Cardiac fibroblast (primary cell): Measurements from ENCODE around the gene SETD5.
A peak's percentile ranks its signal among the peaks of the same experiment; 100 is the strongest.

Source experiments
- DNase-seq, 2 donors: peaks; one replicate each; pipeline versions ENCODE4 v3.0.0 to v3.0.0-alpha.2; 2010; ENCODE audit warnings: low read depth in 2 of 2
- H3K4me3 ChIP-seq, 2 donors: replicated peaks in 1 of 2; 1 replicate in 1 of 2; 2 replicates in 1 of 2; pipeline ENCODE4 v1.5.1; 2011; ENCODE audit warnings: low read depth in 2 of 2, low read length in 2 of 2, mild to moderate bottlenecking in 2 of 2, moderate library complexity in 1 of 2
- CTCF ChIP-seq: IDR thresholded peaks from one replicate; pipeline ENCODE4 v1.5.1; 2011; ENCODE audit warnings: low read depth, mild to moderate bottlenecking, low read length, inconsistent platforms

Gene SETD5

GRCh38 chr3:9397906-9398699 lies 688 bp downstream of the SETD5 start:
- no peak for TF ChIP-seq CTCF
- DNase-seq, result peak; percentile 40 to 47
- H3K4me3 ChIP-seq, result peak overlapping the region; percentile 92 to 96

GRCh38 chr3:9398700-9399336 lies 1.4 kb downstream of the SETD5 start:
- DNase-seq, result peak; percentile 59 to 72
- TF ChIP-seq CTCF, result no peak
- H3K4me3 ChIP-seq, result peak overlapping the region; percentile 92 to 96

- H3K4me3 ChIP-seq, result peak overlapping the region; percentile 92 to 96
- no peak for TF ChIP-seq CTCF
- peak; percentile 45 to 52 for DNase-seq
Observed at GRCh38 chr3:9399337-9399703, 1.9 kb downstream of the SETD5 start.

- DNase-seq, result peak; percentile 96 to 97
- peak overlapping the region; percentile 92 to 96 for H3K4me3 ChIP-seq
- TF ChIP-seq CTCF, result peak; percentile 13
Observed at GRCh38 chr3:9399746-9400145, 2.3 kb downstream of the SETD5 start.

- peak overlapping the region in 1 of 2 donors; percentile 92 for H3K4me3 ChIP-seq
- TF ChIP-seq CTCF, result no peak
- no peak for DNase-seq
Observed at GRCh38 chr3:9400616-9401015, 3.2 kb downstream of the SETD5 start.

- peak overlapping the region in 1 of 2 donors; percentile 11 for H3K4me3 ChIP-seq
- DNase-seq, result no peak
- no peak for TF ChIP-seq CTCF
Observed at GRCh38 chr3:9401986-9402385, 4.6 kb downstream of the SETD5 start.
